Vagina (tissue), 2 donors: ENCODE data around the gene ZNF418. TPM values are rescaled to one million over a fixed set of nuclear protein-coding genes. Genes with fewer than 3 reads are reported as not detected.

Experiments used
- DNase-seq, 2 donors: peaks; one replicate each; pipeline ENCODE4 v3.0.0-alpha.2; 2017; ENCODE audit errors: extremely low spot score in 2 of 2
- H3K27ac ChIP-seq: fragments of 200-600 bp; sonication (generic); one replicate; pipeline ENCODE4 v1.5.1; 2019
- H3K27me3 ChIP-seq: fragments of 200-600 bp; sonication (generic); one replicate; pipeline ENCODE4 v1.5.1; 2019
- H3K36me3 ChIP-seq, 2 donors: fragments of 200-600 bp; sonication (generic); one replicate each; pipeline ENCODE4 v1.5.1; 2017 to 2019
- H3K4me1 ChIP-seq: fragments of 200-600 bp; sonication (generic); one replicate; pipeline ENCODE4 v1.5.1; 2019
- H3K4me3 ChIP-seq, 2 donors: fragments of 200-600 bp; sonication (generic); 1 replicate in 1 of 2; 2 replicates in 1 of 2; pipeline ENCODE4 v1.5.1; 2016 to 2019
- H3K9me3 ChIP-seq: fragments of 200-600 bp; sonication (generic); one replicate; pipeline ENCODE4 v1.5.1; 2019
- POLR2A ChIP-seq, 2 donors: fragments of 450-650 bp; IDR thresholded peaks; one replicate each; pipeline ENCODE4 v1.6.1; 2017; ENCODE audit warnings: antibody characterized with exemption in 2 of 2, mild to moderate bottlenecking in 2 of 2, moderate library complexity in 2 of 2
- POLR2AphosphoS5 ChIP-seq, 2 donors: sonication (generic); formaldehyde crosslinking; IDR thresholded peaks; one replicate each; pipeline ENCODE4 v1.9.0; 2017; ENCODE audit warnings: antibody characterized with exemption in 2 of 2, mild to moderate bottlenecking in 2 of 2, low read depth in 1 of 2; ENCODE audit not compliant: insufficient read depth in 1 of 2
- intact Hi-C: fragments of 100-400 bp; cut with DNase I; formaldehyde crosslinking; loops from one replicate; pipeline ENCODE4 v1.15.1; 2023
- total RNA-seq: library from RNA; depleted of rRNA; stranded (reverse); fragments of >200 nt; gene quantifications from one replicate; pipeline ENCODE4 v1.2.3, GENCODE V29; 2016
- TF ChIP-seq, protein P1 (sequence below), 3 experiments: fragments of 450-650 bp in 2 of 3; fragments of 200-600 bp in 1 of 3; sonication (generic) in 1 of 3; IDR thresholded peaks; one replicate each; pipeline ENCODE4 v1.5.1; 2017 to 2019; ENCODE audit warnings: antibody characterized with exemption in 3 of 3, mild to moderate bottlenecking in 2 of 3, moderate library complexity in 2 of 3

ZNF418 gene
- total RNA-seq, 1 donor from 2014 or later, result 3.2 TPM

GRCh38 chr19:57872450-57872849 is 62.8 kb downstream of the ZNF418 start:
- no peaks in the 10 kb centered on the region for H3K27me3 ChIP-seq
- no peak overlapping the region for H3K27ac ChIP-seq
- TF ChIP-seq POLR2A (IDR thresholded peaks at IDR 0.05) (no peak), POLR2AphosphoS5 (IDR thresholded peaks at IDR 0.05; ENCODE audit: insufficient read depth in 1 of 2, low read depth in 1 of 2) (no peak)
- TF ChIP-seq, protein P1, sequence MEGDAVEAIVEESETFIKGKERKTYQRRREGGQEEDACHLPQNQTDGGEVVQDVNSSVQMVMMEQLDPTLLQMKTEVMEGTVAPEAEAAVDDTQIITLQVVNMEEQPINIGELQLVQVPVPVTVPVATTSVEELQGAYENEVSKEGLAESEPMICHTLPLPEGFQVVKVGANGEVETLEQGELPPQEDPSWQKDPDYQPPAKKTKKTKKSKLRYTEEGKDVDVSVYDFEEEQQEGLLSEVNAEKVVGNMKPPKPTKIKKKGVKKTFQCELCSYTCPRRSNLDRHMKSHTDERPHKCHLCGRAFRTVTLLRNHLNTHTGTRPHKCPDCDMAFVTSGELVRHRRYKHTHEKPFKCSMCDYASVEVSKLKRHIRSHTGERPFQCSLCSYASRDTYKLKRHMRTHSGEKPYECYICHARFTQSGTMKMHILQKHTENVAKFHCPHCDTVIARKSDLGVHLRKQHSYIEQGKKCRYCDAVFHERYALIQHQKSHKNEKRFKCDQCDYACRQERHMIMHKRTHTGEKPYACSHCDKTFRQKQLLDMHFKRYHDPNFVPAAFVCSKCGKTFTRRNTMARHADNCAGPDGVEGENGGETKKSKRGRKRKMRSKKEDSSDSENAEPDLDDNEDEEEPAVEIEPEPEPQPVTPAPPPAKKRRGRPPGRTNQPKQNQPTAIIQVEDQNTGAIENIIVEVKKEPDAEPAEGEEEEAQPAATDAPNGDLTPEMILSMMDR (IDR thresholded peaks at IDR 0.05), result no peak
- no peak overlapping the region for H3K4me3 ChIP-seq
- intact Hi-C loops, result no loop called here
- peaks cover 53% of the 10 kb centered on the region for H3K9me3 ChIP-seq
- H3K36me3 ChIP-seq, result peaks cover 0 to 29% of the 10 kb centered on the region in 2 donors
- no peaks in the 10 kb centered on the region for H3K4me1 ChIP-seq
- no peak for DNase-seq

Other genes with a start within 250 kb of the ZNF418 start
- gene ZNF154, start 226.2 kb downstream of the ZNF418 start, total RNA-seq, result 2.2 TPM
- 2.9 TPM for gene ZNF671, start 207.8 kb downstream of the ZNF418 start, total RNA-seq
- gene ZNF776, start 188.6 kb downstream of the ZNF418 start, total RNA-seq, result 6.9 TPM
- gene ZNF586, start 165.7 kb downstream of the ZNF418 start, total RNA-seq, result 24.3 TPM
- gene ZNF552, start 120.5 kb downstream of the ZNF418 start, total RNA-seq, result 24.1 TPM
- 17.9 TPM for gene ZNF587B, start 105.1 kb downstream of the ZNF418 start, total RNA-seq
- gene ZNF587, start 85.5 kb downstream of the ZNF418 start, total RNA-seq, result 17.7 TPM
- gene ZNF814, start 46.4 kb downstream of the ZNF418 start, total RNA-seq, result 13.3 TPM
- 7.9 TPM for gene ZNF417, start 18.8 kb downstream of the ZNF418 start, total RNA-seq
- gene ZNF256, start 12.3 kb upstream of the ZNF418 start, total RNA-seq, result 3.7 TPM
- gene C19orf18, start 39.1 kb upstream of the ZNF418 start, total RNA-seq, result 2.9 TPM
- gene ZNF606, start 67.4 kb upstream of the ZNF418 start, total RNA-seq, result 10.1 TPM
- gene ZSCAN1, start 98.6 kb upstream of the ZNF418 start, total RNA-seq, result not detected
- gene ZNF135, start 123.9 kb upstream of the ZNF418 start, total RNA-seq, result 5.4 TPM
- gene ZSCAN18, start 162.8 kb upstream of the ZNF418 start, total RNA-seq, result 61.4 TPM
- 9.6 TPM for gene ZNF329, start 215.4 kb upstream of the ZNF418 start, total RNA-seq
- gene ZNF274, start 247.7 kb upstream of the ZNF418 start, total RNA-seq, result 19.6 TPM